Fibroblast of peridontal ligament (primary cell): ENCODE results near the gene MAN2B2.

ENCODE experiments used
- DNase-seq: peaks from one replicate; pipeline ENCODE4 v3.0.0-alpha.2; 2010; ENCODE audit errors: extremely low read depth

Gene MAN2B2

GRCh38 chr4:6546681-6547447, 28.1 kb upstream of the MAN2B2 start:
- DNase-seq = peak; percentile 75

DNA sequence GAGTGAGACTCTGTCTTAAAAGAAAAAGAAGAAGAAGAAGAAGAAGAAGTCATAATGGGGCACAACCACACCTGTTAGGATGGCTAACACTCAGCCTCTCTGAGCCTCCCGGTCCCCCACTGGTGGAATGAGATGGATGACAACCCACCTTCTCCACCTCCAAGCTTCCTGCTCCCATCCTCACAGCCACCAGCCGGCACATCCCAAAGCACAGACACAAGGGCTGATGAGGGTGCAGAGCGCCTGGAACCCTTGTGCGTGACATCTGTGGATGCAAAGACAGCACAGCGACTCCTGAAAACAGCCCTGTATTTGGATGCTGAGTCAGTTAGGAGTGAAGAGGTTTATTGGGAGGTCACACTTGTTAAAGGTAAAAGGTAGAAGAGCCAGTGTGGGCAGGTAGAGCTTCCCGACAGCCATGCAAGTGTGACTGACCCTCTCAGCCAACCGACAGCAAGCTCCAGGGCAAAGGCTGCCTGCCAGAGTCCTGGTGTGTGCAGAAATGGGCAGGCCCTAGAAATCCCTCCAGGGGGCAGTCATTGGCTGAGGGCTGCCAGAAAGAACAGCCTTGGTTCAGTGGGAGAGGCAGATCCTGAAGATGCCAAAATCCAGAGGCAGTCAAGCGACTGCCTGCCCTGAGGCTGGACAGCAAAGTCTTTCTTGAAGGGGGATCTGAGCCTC, 26.6 kb upstream of the MAN2B2 start:
- DNase-seq = peak; percentile 25

- DNase-seq = no peak
These were observed 26.1 kb upstream of the MAN2B2 start for GRCh38 chr4:6548882-6549230.

GRCh38 chr4:6549445-6549844, 25.5 kb upstream of the MAN2B2 start:
- DNase-seq = no peak

GRCh38 chr4:6549890-6550620, 24.9 kb upstream of the MAN2B2 start:
- DNase-seq = no peak

GRCh38 chr4:6550821-6551220, 24.2 kb upstream of the MAN2B2 start:
- no peak for DNase-seq

DNA sequence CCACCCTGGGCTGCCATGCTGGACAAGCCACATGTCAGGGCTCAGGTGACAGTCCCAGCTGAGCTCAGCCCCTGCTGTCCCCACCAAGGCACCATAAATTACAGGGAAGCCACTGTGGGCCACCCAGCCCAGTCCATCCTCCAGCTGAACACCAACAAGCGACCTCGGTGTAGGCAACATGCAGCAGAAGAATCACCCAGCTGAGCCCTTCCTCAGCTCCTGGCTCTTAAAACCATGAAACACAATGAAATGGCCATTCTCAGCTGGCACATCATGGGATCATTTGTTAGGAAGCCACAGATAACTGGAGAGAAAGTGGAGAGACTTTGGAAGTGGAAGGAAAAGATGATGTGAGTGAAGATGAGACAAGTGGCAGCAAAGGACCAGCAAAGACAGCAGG, 23.3 kb upstream of the MAN2B2 start:
- no peak for DNase-seq

DNA sequence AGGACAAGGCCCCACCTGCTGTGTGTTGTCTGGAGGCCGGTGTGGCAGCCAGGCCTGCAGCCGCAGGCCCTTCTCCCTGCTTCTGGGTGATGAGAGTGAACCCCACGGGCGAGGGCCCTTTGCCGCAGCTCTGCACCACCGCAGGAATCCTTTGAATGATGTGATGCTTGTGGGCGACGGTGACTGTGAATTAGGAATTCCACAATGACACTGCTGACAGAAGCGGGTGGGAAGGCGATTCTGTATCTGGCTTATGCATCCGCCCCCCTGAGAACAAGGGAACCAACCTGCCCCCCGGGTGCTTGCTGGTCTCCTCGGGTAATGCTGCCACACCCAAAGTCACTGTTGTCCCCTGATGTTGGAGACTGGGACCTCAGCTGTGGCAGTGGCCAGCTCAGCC, 19.5 kb upstream of the MAN2B2 start:
- DNase-seq = no peak

DNA sequence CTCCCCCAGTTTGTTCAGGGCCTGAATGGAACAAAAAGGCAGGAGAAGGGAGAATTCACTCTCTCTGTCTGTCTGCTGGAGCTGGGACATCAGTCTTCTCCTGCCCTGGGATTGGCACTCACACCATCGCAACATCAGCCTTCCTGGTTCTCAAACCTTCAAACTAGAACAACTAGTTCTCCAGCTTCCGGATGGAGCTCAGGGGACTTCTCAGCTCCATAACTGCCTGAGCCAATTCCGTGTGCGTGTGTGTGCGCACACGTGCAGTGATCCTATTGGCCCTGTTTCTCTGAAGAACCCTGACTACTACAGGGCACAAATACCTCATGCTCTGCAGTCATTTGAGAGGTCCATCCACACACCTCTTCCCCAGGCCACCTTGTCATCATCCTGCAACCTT, 18.7 kb upstream of the MAN2B2 start:
- no peak for DNase-seq

DNA sequence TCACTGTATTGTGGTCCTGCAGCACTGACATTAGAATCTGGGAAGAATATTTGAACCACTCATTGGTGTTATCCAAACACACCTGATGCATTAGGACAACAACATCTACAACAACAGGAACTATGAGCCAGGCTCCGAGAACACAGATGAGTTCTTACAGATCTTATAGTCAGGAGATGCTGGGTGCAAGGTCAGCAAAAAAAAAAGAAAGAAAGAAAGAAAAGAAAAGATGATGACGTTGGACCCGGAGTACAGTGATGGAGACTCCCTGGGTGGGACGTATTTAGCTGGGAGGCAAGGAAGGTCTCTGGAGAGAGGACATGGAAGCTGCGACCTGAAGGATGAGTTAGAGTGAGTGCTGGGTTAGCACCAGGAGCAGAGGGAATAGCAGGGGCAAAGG, 17.8 kb upstream of the MAN2B2 start:
- no peak for DNase-seq

- DNase-seq = no peak
These were observed 17.1 kb upstream of the MAN2B2 start for GRCh38 chr4:6557856-6558255.

DNA sequence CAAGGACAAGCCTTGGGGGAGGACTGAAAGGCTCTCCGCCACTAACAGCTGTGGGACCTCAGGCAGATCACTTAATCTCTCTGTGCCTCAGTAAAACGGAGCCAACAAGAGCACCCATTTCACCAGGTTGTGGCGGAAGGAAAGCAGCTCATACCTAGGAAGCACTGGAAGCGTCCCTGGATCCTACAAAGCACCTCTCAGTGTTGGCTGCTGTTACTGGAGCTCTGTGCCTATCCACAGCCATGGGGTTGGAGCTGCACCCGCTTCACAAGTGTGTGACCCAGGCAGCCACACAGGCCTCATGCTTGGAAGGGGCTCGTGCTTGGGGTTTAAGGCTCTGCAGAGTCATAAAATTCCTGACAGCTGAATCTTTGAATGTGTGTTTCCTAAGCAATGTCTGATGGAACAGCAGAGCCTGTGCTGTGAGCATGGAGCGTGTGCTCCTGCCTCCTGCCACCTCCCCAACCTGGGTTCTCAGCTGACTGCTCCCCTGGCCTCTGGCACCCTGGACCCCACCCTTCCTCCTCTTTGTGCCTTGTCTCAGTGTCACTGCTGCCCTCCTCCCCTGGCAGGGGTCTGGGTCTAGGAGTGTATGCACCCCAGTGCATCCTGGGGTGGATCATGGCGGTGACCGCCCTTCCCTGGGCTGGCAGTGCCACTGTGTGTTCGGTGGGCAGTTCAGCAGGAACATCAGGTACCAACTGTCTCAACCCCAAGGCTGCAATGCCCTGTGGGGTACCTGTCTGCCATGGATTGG, 14.4 kb upstream of the MAN2B2 start:
- DNase-seq = peak; percentile 24

DNA sequence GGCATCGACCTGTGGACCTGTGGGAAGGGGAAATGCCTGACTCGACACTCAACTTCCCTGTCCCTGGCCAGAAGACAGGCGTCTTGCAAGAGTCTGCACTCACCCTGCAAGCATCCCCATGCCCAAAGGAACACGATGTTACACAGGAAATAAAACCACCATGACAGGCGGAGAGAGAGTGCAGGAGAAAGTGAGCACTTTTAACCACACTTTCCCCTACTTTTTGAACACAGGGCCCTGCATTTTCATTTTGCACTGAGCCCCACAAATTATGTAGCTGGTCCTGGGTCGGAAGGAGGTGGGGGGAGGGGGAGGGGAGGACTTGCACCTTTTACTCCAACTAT, 13.8 kb upstream of the MAN2B2 start:
- no peak for DNase-seq

DNA sequence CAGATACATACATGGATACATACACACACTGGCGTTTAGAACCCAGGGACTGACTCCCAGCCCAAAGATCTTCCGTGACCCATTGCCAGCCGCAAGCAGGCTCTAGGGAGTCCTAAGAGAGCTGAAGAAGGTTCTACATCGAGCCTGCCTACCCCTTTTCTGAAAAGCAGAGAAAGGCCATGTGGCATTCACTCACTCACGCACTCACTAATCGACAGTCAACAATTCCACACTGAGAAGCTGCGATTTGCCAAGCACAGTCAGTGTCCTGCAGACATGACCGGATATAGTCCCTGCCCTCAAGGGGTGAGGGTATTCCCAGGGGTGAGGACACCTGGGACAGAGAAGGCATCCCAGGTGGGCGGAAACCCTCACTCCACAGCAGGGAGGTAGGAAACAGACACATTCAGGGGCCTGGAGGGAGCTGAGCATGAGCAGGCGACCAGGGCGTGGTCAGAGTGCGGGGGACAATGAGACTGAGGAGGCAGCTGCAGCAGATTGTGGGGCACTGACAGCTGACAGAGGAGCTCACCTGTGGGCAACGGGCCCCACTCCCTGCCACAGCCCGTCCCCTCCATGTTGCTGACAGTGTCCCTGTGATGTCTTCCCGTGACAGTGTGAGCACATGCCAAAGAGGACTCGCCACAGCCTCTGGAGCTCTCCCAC, 13.2 kb upstream of the MAN2B2 start:
- peak; percentile 3 for DNase-seq

DNA sequence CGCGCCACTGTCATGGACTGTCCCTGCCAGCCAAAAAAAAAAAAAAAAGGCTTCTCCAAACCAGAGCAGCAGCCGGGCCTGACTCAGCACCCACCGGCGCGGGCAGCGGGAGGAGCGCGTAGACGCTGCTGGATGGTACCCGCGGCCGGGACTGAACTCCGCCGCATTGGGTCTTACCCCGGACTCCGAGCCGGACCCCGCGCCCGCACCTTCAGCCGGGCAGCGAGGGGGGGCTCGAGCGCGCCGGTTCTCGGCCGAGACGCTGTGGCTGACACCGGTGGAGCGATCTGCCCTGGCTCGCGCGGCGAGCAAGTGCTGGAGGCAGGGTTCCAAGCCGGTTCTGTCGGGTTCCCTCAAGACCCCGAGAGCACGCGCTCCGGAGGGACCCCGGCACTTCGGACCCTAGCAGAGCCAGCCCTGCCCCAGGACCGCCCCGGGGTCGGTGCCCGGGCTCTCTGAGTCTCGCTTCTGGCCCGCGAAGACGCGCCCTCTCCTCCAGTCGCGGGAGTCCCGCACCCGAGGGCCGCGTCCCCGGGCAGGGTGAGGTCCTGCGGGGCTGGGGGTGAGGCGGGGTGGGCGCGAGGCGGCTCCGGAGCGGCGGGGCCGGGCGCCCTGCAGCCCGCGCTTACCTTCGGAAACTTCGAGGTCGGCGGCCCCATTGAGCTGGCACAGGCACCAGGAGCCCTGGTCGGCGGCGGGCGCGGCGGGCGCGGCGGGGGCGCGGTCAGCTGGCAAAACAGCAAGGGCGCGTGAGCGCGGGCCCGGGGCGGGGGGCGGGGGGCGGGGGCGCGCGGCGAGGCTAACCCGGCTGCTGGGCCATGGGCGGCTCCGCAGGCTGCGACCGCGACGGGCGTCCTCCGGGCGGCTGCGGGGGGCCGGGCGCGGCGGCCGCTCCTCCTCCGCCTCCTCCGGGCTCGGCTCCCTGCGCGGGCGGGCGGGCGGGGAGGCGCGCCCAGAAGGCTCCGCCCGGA, 11.8 kb upstream of the MAN2B2 start:
- no peak for DNase-seq

GRCh38 chr4:6563935-6564645, 10.9 kb upstream of the MAN2B2 start:
- DNase-seq = no peak

GRCh38 chr4:6565691-6566390, 9.1 kb upstream of the MAN2B2 start:
- no peak for DNase-seq

GRCh38 chr4:6566391-6567190, 8.4 kb upstream of the MAN2B2 start:
- DNase-seq = no peak
